GM19455 (cell line): ENCODE data around the gene AP2M1.

Experiments
- ATAC-seq: cut with Tn5 transposase; IDR thresholded peaks from one replicate; pipeline ENCODE4 v1.9.1; 2021; ENCODE audit not compliant: unreplicated experiment

AP2M1 gene

DNA sequence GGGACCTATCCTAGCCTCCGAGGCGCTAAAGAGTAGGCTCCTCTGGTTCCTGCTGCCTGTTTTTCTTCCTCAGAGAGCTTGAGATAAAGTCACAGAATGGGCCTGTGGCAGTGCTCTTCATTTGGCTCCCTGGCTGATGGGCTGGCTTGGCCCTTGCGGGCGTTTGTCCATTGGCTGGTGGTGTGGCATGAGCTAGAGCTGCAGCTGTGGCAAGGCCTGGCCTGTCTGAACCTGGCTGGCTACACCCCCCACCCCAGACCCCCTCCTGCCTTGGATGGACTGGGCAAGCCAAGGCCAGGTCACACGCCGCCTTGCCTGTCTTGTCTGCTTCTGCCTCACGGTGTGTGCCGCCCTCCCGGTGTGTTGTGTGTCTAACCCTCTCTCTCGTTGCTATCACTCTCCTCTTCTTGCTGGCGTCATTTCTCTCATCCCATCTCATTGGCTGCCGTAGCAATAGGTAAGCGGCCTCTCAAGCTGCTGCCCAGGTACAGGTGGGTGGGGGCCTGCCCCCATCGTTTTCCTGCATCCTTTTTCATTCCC lies 3.2 kb downstream of the AP2M1 start:
- no peak for ATAC-seq

DNA sequence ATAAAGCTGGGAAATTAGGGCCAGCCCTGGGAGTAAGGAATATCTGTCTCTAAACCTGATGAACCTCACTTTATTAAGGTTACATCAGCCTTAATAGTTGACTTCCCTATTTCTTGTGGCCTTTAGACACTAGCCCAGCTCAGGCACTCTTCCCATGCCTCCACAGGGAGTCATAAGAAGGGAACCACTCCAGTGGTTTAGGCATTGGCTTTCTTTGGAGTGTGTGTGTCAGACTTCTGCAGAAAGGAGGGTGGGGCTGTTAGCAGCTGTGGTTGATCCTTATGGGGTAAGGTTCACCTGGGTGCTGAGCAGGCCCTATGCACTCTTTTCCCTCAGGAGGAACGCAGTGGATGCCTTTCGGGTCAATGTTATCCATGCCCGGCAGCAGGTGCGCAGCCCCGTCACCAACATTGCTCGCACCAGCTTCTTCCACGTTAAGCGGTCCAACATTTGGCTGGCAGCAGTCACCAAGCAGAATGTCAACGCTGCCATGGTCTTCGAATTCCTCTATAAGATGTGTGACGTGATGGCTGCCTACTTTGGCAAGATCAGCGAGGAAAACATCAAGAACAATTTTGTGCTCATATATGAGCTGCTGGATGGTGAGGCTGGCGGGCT lies 4.0 kb downstream of the AP2M1 start:
- ATAC-seq: no peak

DNA sequence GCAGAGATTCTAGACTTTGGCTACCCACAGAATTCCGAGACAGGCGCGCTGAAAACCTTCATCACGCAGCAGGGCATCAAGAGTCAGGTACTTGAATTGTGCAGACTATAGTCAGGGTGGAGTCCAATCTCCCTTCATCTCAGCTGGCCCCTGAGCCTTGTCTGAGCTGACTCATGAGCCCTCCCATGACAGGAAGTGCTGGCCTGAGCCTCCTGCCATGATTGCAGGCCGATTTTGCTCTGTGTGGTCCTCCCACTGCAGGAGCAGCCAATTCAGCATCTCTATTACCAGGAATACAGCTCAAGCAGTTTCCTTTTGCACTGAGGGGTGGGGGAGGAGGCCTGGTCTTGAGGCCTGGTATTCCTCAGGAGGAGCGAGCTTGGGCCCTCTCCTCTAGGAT lies 5.5 kb downstream of the AP2M1 start:
- no peak for ATAC-seq

DNA sequence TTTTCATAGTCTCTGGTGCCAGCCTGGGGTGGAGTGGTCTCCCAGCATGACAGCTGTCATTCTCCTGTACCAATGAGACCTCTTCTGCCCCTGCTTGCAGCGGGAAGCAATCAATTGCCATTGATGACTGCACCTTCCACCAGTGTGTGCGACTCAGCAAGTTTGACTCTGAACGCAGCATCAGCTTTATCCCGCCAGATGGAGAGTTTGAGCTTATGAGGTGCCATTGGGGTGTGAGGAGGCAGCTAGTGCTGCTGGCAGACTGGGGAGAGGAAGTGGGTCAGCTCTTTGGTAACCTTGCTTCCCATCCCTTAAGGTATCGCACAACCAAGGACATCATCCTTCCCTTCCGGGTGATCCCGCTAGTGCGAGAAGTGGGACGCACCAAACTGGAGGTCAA lies 6.9 kb downstream of the AP2M1 start:
- no peak for ATAC-seq

DNA sequence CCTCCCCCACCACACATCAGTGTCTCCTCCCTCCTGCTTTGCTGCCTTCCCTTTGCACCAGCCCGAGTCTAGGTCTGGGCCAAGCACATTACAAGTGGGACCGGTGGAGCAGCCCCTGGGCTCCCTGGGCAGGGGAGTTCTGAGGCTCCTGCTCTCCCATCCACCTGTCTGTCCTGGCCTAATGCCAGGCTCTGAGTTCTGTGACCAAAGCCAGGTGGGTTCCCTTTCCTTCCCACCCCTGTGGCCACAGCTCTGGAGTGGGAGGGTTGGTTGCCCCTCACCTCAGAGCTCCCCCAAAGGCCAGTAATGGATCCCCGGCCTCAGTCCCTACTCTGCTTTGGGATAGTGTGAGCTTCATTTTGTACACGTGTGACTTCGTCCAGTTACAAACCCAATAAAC lies 9.0 kb downstream of the AP2M1 start:
- no peak for ATAC-seq

DNA sequence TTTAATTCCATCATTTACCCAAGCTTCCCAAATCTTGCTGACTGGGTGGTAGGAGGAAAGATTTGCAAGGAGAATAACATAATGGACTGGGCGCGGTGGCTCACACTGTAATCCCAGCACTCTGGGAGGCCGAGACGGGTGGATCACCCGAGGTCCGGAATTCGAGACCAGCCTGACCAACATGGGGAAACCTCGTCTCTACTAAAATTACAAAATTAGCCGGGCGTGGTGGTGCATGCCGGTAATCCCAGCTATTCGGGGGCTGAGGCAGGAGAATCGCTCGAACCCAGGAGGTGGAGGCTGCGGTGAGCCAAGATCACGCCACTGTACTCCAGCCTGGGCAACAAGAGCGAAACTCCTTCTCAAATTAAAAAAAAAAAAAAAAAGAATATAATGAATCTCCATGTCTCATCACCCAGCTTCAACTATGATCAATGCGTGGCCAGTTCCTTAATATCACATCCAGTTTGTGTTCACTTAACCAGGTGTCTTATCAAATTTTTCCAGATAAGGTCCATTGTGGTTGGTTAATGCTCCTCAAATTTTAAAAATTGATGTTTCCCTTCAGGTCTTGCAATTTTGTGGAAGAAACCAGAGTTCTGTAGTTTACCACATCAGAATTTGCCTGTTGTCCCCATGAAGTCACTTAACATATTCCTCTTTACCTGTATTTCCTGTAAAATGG lies 10.0 kb downstream of the AP2M1 start:
- ATAC-seq: no peak

DNA sequence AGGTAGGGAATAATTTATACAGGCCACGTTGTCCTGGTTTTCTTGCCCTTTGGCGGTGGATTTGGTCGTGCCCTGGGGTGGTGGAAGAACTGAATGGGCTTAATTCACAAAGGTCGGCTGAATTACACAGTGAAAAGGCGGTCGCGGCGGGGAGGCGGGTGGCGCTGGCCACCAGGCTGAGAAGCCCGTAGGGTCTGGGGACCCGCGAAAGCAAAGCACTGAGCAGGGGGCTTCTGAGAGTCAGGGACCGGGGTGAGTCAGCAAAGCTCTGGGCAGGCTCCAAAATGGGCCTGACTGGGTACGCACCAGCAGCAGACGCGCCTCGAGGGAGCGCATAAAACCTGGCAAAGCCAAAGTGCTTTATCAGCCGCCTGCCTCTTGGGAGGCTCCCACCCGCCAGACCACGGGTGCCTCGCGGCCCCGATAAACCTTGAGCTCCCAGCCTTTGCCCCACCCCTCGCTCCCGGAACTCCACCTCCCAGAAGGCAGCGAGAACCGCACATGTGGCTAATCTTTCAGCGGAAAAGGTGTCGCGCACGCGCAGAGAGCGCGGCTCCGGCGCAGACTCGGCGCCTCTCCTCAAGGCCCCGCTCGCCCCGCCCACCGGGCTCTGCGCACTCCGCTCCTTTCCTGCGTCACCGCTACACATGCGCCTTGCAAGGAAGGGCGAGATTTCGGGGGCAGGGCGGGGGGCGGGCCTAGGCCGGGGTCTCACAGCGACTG lies 11.0 kb downstream of the AP2M1 start:
- ATAC-seq: peak; percentile 85

DNA sequence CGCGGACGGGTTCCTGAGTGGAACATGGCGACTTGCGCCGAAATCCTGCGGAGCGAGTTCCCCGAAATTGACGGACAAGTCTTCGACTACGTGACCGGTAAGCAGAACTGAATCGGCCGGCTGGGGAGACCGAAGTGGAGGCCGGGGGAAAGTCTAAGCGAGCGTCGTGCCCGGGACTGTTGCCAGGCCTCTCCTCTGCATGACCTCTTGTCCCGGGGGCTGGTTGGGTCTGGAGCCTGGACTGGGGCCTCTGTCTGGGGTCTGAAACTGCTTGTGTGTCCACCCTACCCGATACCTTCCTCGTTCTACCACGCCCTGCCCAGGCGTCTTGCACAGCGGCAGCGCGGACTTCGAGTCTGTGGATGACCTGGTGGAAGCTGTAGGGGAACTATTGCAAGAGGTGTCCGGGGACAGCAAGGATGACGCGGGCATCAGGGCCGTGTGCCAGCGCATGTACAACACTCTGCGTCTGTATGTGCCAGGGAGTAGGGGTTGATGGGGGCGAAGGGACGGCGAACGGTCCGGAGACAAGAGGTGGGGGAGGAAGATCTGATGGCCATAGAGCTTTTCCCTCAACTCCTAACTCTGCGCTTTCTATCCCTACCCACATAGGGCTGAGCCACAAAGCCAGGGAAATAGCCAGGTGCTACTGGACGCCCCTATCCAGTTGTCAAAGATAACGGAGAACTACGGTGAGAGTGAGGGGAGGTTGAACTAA lies 11.7 kb downstream of the AP2M1 start, which contains the start of gene ABCF3:
Gene ABCF3 (plus strand): TSS at position 16 of the 718 bp plus-strand sequence. CDS start 9 bp downstream, at position 25.
- peak; percentile 25 for ATAC-seq

DNA sequence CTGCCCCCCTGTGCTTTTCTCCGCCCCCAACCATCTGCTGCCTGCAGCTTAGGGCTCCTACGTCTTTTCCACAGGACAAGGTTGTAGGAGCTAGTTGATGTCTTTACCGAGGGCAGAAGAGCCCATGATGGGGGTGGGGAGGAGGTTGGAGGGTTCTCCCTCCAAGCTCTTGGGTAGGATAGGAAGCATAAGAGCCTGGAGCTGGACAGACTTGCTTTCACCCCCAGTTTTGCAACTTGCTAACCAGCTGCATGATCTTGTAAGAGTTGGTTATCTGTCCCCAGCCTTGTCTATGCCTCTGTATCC lies 12.2 kb downstream of the AP2M1 start:
- ATAC-seq: no peak

DNA sequence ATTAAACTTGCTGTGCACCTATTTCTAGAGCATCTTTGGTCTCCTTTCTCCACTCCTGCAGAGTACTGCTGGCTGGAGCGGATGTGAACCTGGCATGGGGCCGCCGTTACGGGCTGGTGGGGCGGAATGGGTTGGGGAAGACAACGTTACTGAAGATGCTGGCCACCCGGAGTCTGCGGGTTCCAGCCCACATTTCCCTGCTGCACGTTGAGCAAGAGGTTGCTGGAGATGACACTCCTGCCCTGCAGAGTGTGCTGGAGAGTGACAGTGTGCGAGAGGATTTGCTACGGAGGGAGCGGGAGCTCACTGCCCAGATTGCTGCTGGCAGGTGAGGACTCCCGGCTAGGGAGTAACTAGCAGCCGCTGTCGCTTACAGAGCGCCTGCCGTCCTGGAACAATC lies 13.4 kb downstream of the AP2M1 start:
- ATAC-seq: no peak

DNA sequence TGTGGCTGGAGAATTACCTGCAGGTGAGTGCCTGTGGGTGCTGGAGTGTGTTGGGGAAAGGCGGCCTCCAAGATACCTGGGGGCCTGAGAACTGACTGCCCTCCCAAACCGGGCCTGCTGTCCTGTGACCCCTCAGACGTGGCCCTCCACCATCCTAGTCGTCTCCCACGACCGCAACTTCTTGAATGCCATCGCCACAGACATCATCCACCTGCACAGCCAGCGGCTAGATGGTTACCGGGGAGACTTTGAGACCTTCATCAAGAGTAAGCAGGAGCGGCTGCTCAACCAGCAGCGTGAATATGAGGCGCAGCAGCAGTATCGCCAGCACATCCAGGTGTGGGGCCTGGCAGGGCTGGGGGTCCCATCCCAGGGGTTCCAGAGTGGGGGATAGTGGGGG lies 14.8 kb downstream of the AP2M1 start:
- no peak for ATAC-seq

DNA sequence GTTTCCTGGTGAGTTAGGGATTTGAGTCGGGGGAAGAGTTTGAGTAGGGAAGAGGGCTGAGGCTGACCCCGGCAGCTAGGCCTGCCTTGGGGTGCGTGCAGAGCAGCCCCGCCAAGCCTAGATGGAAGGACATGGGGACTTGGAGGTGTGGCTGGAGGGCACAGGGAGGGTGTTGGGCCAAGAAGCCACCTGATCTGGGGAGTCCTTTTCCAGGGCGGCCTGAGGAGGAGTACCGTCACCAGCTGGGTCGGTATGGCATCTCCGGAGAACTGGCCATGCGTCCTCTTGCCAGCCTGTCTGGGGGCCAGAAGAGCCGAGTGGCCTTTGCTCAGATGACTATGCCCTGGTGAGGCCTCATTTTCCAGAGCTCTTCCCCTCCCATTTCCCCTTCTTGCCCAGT lies 18.2 kb downstream of the AP2M1 start:
- ATAC-seq: no peak

DNA sequence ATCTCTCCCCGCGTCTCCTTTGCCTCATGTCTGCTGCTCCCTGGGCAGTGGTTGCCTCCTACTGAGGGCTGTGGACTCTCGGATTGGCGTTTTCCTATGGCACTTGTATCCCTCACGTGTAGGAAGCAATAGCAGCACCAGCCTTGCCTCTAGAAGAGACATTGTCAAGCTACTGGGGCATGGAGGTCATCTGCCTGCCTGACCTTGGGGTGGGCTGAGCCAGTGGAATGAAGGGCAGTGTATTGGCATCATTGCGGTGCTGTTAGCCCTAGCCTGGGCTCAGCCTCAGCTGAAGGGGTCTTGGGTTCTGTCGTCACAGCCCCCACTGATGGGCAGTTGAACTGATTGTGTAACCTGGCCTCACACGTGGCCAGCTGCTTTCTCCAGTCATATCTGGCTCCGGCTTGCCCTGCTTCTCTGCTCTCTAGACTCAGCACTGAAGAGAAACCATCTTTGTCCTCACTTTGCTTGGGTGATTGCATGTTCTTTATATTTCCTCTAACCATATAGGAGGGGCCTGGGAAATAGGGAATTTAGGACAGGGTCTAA lies 19.4 kb downstream of the AP2M1 start:
- ATAC-seq: no peak

DNA sequence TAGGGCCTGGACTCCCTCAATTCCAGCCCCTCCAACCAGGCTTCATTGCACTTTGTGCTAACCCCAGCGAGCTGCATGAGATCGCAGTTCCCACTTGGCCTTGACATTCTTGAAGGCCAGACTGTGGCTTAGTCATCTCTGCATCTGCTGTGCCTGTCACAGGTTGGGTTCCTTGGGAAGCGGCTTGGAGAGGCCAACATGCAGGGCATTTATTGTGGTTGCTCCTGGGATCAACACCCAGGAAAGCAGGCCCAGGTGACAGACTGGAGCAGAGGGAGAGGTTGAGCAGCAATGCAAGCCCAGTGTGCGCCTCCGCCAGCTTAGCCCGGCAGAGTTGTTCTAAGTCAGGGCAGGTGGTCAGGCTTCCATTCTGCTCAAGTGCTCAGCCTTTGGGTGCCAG lies 21.9 kb downstream of the AP2M1 start:
- no peak for ATAC-seq

DNA sequence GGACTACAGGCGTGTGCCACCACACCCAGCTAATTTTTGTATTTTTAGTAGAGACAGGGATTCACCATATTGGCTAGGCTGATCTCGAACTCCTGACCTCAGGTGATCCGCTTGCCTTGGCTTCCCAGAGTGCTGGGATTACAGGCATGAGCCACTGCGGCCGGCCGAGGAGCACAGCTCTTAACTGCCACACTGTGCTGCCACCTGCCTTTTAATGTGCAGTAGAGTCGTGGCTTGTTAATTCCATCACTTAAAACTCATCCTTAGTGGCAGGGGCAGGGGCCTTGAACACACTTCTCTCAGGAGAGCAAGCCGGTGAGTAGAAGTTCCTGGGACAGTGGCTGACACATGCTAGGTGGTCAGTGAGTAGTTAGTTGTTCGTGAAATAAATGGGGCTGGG lies 23.9 kb downstream of the AP2M1 start:
- no peak for ATAC-seq

DNA sequence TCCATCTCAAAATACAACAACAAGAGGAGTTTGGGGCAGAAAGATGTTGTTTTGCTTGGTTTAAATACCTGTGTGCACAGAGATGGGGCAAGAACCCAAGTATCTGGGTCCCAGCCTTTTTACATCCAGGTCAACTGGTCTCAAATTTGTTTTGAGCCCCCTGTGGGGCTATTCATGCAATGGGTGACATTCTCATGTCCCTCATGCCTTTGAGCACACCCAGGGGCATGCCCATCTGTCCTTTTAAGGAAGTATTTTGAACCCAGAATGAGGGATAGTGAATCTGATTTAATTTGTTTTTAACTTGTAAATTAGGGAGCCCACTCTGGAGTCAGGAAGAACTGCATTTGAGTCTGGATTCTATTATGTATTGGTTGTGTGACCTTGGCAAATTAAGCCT lies 26.2 kb downstream of the AP2M1 start:
- ATAC-seq: no peak

DNA sequence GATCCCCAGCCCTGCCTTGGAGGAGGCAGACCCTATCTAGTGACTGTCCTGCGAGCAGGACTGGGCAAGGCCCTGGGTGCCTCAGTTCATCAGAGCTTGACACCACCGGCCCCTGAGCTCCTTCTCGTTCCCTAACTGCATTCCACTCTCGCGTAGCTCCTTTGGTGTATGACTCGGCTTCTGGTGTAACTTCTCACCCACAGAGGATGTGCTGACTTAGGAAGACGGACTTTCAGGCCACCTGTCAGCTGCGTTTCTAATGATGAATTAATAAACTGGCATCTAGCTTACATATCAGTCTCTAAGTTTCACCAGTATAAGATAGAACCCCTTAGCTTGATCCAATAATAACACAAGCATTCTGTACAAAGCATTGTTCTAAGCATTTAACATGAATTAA lies 28.9 kb downstream of the AP2M1 start:
- ATAC-seq: no peak

DNA sequence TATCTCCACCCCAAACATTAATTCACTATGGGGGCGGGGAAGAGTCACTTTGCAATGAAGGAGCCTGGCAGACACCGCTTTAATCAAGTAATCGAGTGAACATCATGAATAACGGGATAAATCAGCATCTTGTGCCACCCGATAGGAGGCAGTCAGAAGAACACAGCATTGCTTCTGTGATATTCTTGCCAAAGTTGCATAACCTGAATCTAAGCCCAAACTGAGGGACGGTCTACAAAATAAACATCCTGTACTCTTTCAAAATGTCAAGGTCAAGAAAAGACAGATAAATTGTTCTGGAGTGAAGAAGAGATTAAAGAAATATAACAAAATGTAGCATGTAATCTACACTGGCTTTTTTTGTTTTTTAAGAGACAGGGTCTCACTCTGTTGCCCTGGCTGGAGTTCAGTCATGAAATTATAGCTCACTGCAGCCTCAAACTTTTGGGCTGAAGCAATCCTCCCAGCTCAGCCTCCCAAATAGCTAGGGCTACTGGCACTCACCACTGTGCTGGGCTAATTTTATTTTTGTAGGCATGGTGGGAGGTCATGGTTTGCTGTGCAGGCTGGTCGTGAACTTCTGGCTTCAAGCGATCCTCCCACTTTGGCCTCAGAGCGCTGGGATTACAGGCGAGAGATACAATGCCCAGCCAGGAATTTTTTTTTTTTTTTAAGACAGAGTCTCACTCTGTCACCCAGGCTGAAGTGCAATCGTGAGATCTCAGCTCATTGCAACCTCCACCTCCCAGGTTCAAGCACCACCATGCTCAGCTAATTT lies 34.7 kb downstream of the AP2M1 start:
- no peak for ATAC-seq

DNA sequence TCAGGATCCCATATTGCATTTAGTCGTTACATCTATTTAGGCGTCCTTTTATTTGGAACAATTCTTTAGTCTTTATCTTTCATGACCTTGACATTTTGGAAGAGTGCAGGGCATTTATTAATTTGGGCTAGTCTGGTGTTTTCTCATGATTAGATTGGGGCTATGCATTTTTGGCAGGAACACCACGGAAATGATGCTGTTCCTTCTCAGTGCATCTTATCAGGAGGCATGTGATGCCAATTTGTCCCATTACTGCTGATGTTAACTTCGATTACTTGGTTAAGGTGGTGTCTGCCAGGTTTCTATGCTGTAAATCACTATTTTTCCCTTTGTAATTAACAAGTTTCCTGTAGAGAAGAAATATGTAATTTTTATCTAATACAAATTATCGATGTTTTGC lies 36.6 kb downstream of the AP2M1 start:
- ATAC-seq: no peak

DNA sequence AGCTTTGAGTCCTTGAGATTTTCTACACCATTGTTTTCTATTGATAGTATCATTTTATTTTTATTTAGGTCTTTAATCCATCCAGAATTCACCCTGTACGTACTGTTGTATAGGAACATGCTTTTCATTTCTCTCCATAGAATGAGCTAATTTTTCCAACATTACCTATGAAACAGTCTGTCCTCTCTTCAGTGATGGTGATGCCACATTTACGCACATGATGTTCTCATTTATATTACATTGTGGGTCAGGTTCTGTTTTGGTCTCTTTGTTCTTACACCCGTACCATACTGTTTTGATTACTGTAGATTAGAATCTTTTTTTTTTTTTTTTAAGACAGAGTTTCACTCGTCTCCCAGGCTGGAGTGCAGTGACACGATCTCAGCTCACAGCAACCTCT lies 37.1 kb downstream of the AP2M1 start:
- no peak for ATAC-seq

DNA sequence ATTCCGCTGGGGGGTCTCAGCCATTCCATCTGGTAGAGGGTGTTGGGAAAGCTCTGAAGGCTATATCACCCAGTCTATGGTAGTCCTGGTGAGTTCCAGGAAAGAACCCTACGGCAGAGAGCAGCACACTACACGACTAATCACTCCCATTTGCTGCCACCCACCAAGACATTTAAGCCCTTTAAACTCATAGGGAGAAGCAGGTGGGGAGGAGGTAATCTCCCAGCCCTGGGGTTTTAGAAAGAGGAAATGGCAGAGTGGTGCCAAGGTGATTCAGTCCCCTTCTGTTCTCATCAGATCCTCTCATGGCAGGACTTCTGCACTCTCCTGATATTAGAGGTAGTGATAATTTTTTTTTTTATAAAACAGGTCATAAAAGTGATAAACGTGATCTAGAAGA lies 44.2 kb downstream of the AP2M1 start:
- no peak for ATAC-seq
